Measurements from ENCODE around the gene MPZL2.

The MPZL2 gene

GRCh38 chr11:118283756-118284350 lies 19.8 kb upstream of the MPZL2 start:
- DNase-seq (ENCODE audit: low read depth in 2 of 2) = no peak

DNA sequence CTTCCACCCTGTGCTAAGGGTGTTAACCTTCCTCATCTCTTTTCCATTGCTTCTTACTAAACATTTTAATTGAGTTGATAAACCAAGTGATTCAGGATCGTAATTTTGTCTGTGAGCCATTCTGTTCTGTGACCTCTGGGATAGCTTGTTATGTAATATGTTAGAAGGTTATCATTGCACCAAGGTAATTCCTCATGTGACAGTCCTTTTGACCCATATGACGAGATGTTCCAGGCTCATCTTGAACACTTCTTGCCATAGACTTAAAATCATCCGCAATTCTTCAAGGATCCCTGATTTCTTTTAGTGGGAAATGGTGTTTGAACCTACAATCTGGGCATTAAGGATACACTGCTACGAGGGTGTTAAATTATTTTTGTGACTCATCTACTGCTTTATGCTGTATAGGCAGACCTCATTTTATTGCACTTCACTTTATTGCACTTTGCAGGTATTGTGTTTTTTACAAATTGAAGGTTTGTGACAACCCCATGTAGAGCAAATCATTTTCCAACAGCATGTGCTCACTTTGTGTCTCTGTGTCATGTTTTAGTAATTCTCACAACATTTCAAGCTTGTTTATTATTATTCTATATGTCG lies 19.0 kb upstream of the MPZL2 start:
- no peak for DNase-seq (ENCODE audit: low read depth in 2 of 2)

- no peak for DNase-seq (ENCODE audit: low read depth in 2 of 2)
Observed at GRCh38 chr11:118282606-118283005, 18.5 kb upstream of the MPZL2 start.

DNA sequence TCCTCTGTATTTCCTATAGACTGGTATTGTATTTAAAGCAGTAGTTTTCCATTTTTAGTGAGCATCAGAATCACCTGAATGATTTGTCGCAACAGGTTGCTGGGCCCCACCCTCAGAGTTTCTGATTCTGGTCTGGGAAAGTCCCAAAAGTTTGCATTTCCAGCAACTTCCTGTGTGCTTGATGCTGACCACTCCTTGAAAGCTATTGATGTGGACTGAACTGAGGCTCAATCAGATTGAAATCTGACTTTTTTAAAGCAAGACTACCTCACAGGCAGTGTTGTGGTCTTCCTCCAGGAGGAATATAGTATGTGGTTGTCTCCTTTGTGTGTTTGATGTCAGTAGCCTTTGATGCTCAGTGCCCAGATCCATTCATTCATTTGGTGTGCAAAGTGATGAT lies 17.2 kb upstream of the MPZL2 start:
- no peak for DNase-seq (ENCODE audit: low read depth in 2 of 2)

- no peak for DNase-seq (ENCODE audit: low read depth in 2 of 2)
Observed at GRCh38 chr11:118277312-118277711, 13.2 kb upstream of the MPZL2 start.

- DNase-seq (ENCODE audit: low read depth in 2 of 2) = no peak
Observed at GRCh38 chr11:118276422-118276821, 12.3 kb upstream of the MPZL2 start.

- DNase-seq (ENCODE audit: low read depth in 2 of 2) = no peak
Observed at GRCh38 chr11:118275176-118275575, 11.1 kb upstream of the MPZL2 start.

DNA sequence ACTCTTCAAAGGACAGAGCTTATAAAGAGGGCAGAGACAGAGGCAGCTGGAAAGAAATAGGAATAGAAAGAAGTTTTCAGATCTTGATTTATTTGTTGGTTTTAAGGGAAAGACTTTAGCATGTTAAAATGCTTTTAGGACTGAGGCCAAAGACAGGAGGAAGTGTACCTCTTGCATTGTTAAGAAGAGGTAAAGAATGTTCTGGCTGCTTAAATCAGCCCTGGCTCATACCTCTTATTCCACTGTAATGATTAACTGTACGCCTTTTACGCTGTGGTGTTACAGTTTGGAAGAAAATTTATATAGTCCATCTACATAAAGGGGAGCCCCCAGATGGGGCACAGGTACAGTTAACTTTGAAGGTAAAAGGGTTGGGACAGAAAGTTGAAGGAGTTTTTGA lies 10.1 kb upstream of the MPZL2 start:
- DNase-seq (ENCODE audit: low read depth in 2 of 2) = no peak

DNA sequence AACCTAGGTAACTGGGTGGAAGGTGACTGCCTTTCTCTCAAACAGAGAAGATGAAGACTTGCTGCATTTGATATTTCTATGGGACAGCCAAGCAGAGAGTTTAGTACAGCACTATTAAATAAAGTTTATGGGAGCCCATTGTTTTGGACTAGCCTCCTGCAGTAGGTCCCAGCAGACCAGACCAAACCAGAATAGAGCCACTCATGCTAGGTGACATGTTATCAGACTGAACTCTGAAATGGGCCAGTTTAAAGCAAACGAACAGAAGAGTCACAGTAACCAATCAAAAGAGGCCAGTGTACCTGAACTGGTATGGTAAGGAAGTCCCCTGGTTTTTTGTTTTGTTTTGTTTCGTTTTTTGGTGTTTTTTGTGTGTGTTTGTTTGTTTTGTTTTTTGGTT lies 7.9 kb upstream of the MPZL2 start:
- DNase-seq (ENCODE audit: low read depth in 2 of 2) = no peak

GRCh38 chr11:118267486-118267885 lies 3.4 kb upstream of the MPZL2 start:
- DNase-seq (ENCODE audit: low read depth in 2 of 2) = no peak

DNA sequence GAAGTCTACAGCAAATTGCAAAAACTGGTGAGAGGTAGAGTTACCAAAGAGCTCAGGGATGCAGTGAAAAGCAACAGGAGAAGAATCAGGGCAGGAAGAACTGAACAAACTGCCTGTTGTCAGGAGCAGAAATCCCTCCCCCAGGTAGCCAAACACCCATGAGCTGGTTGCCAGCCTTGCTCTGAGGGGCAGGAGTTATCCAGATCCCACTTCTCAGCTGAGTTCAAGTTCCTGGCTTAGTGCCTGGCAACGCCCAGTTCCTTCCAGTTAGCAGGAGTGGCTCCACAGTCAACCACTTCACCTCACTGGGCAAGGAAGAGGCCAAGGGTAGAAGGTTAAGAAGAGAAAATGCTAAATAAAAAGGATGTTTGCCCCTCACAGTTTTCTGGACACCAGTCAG lies 1.9 kb upstream of the MPZL2 start:
- DNase-seq (ENCODE audit: low read depth in 2 of 2) = no peak

GRCh38 chr11:118264569-118265465 lies 720 bp upstream of the MPZL2 start:
- DNase-seq (ENCODE audit: low read depth in 2 of 2) = no peak

GRCh38 chr11:118263112-118263511 lies 985 bp downstream of the MPZL2 start:
- no peak for DNase-seq (ENCODE audit: low read depth in 2 of 2)

DNA sequence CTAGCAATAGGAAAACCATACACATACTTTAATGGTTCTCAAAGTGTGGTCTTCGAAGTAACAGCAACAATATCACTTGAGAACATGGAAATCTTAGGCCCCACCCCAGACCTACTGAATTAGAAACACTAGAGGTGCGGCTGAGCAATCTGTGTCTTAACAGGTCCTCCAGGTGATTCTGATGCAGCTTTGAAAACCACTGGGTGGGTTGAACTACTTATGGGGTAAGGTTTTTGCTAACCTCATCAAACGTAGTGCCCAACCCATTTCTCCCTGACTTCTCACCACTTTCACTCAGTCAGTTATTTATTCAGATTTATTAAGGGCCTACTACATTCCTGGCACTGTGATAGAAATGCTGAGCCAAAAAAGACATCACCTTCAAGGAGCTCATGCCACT lies 3.7 kb downstream of the MPZL2 start:
- DNase-seq (ENCODE audit: low read depth in 2 of 2) = no peak

DNA sequence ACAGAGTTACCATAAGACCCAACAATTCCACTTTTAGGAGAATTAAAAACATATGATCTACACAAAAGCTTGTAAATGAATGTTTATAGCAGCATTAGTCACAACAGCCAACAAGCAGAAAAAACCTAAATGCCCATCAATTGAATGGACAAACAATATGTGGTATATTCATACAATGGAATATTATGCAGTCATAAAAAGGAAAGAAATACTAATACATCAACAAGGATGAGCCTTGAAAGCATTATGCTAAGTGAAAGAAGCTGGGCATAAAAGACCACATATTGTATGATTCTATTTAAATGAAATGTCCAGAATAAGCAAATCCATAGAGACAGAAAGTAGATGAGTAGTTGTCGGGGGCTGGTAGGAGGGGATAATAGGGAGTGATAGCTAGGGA lies 5.0 kb downstream of the MPZL2 start:
- no peak for DNase-seq (ENCODE audit: low read depth in 2 of 2)

DNA sequence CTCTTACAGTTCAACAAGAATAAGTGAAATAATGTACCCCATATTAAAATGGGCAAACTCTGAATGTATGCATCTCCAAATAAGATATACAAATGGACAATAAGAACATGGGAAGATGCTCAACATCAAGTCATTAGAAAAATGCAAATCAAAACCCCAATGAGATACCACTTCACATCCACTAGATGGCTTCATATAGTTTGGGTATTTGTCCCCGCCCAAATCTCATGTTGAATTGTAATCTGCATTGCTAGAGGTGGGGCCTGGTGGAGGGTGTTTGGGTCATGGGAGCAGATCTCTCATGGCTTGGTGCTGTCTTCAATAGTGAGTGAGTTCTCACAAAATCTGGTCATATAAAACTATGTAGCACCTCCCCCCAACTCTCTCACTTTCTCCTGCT lies 5.7 kb downstream of the MPZL2 start:
- DNase-seq (ENCODE audit: low read depth in 2 of 2) = no peak

DNA sequence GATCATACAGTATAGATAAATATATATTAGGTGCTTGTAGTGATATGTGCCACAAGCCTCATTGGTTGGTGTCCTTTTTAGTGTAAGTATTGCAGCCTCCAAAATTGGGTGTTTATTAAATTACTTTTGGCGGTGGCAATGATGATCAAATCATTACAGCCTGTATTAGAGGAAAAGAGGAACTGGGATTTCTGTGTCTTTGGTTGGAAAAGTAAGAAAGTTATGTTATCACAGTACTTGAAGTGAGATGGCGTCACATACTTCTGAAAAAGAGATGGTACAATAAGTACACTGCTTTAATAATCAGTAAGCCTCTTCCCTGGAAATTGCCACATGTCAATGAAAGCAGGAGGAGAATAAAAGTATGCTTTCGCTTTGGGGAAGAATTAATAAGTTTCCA lies 11.4 kb downstream of the MPZL2 start:
- DNase-seq (ENCODE audit: low read depth in 2 of 2) = no peak

GRCh38 chr11:118251858-118252652 lies 12.0 kb downstream of the MPZL2 start, which contains the start of gene MPZL3:
Gene MPZL3, minus strand, starts transcription at chr11:118252365. Its CDS starts 71 bp downstream, at chr11:118252294.
- DNase-seq (ENCODE audit: low read depth in 2 of 2) = peak; percentile 53 to 74

- DNase-seq (ENCODE audit: low read depth in 2 of 2) = no peak
Observed at GRCh38 chr11:118247041-118247440, 17.1 kb downstream of the MPZL2 start.

GRCh38 chr11:118245936-118246562 lies 18.0 kb downstream of the MPZL2 start:
- DNase-seq (ENCODE audit: low read depth in 2 of 2) = no peak

DNA sequence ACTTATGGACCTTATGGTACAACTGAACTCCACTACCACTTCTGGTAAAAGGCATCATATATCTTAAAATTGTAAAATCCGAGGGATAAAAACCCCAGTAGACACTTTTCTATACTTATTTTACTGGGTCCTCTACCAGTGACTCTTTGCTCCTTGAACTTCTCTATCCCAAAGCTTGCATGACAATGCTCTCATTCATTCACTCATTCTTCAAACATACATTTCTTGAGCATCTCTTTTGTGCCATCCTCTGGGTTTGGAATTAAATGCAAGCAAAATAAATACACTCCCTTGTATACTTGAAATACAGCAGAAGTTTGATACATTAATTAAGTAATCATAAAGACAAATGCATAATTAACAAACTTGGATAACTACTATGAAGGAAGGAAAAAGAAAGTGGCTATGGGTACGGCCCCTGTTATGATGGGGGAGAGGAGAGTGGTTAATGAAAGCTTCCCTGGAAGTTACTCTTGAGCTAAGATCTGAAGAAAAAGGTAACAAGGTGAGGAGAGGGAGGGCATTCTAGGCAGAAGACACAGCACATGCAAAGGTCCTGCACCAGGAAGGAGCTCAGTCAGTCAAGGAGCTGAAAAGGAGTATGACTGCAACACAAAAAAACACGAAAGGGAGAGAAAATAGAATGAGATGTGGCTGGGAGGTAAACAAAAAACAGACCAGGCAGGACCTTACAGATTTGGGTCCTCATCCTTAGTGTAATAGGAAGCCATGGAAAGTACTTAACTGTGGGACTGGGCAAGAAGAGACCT lies 19.9 kb downstream of the MPZL2 start:
- DNase-seq (ENCODE audit: low read depth in 2 of 2) = no peak

Data from stimulated activated CD8-positive, alpha-beta memory T cell treated with anti-CD3 and anti-CD28 coated beads, Interleukin-15, amount 100 ng/mL, for 4 hours (primary cell).